ENCODE data around the gene DHRS2. TPM values are rescaled to one million over a fixed set of nuclear protein-coding genes. Genes with fewer than 3 reads are reported as not detected.

The DHRS2 gene
- polyA plus RNA-seq, 1 of the 3 experiments (the other 2 are of a cell fraction) = 1.2 TPM

- TF ChIP-seq USF2 (IDR thresholded peaks at IDR 0.05; ENCODE audit: borderline replicate concordance, low read depth, low read length) = no peak
- TF ChIP-seq ELF1 (IDR thresholded peaks at IDR 0.05) = no peak
- TF ChIP-seq REST (IDR thresholded peaks at IDR 0.05; ENCODE audit: low read depth, low read length) = no peak
- TF ChIP-seq MXI1 (IDR thresholded peaks at IDR 0.05; ENCODE audit: low read depth, low read length) = no peak
These were observed 18.1 kb downstream of the DHRS2 start (continued) for GRCh38 chr14:23654231-23654630.

GRCh38 chr14:23657959-23658470, 21.9 kb downstream of the DHRS2 start:
- Histone ChIP-seq H3K27ac (ENCODE audit: low read depth in 2 of 2, low read length in 1 of 2) (no peak overlapping the region), H3K9me3 (no peaks in the 10 kb centered on the region), H3F3A (replicated peaks; ENCODE audit: insufficient read depth) (no peaks in the 10 kb centered on the region), H4K20me1 (ENCODE audit: insufficient read depth) (no peaks in the 10 kb centered on the region), H3K4me2 (no peak overlapping the region), H3K27me3 (ENCODE audit: insufficient read depth) (no peaks in the 10 kb centered on the region; the same call in 1 of the 2 replicates), H3K4me1 (ENCODE audit: control insufficient read depth in 1 of 2, insufficient read depth in 2 of 2, low read depth in 1 of 2, low read length in 1 of 2) (no peaks in the 10 kb centered on the region; a peak in 1 of 4 replicates), H3K79me2 (ENCODE audit: insufficient read depth) (no peaks in the 10 kb centered on the region), H3K9ac (no peak overlapping the region), H3K9me2 (no peaks in the 10 kb centered on the region), H3K36me3 (replicated peaks in 1 of 2; ENCODE audit: control insufficient read depth in 1 of 2, insufficient read depth in 2 of 2, low read length in 1 of 2) (no peaks in the 10 kb centered on the region), H3K4me3 (ENCODE audit: low read depth in 2 of 2, low read length in 1 of 2) (no peak overlapping the region), H2AFZ (ENCODE audit: low read depth) (no peak overlapping the region)
- 70% methylated on average over 4 of the region's 10 CpGs for WGBS (ENCODE audit: low lambda C conversion rate)
- POLR2A ChIA-PET = no interaction called here
- DNase-seq = no peak
- CTCF ChIA-PET = interaction anchor here (0.6 to 4.6 kb wide), 4 partner anchors 24 to 253 kb away, joined by 3 to 21 read pairs (median 3); no protein-coding TSS in a partner anchor
- no peak for TF ChIP-seq MAX (IDR thresholded peaks at IDR 0.05; ENCODE audit: low read depth)
- no peak for TF ChIP-seq NFIC (IDR thresholded peaks at IDR 0.05; ENCODE audit: borderline replicate concordance)
- TF ChIP-seq FOSL2 (IDR thresholded peaks at IDR 0.05; ENCODE audit: borderline replicate concordance, low read depth) = no peak
- TF ChIP-seq RCOR1 (IDR thresholded peaks at IDR 0.05; ENCODE audit: low read length) = no peak
- TF ChIP-seq ZBTB33 (IDR thresholded peaks at IDR 0.05; ENCODE audit: borderline replicate concordance, low read depth) = no peak
- TF ChIP-seq GABPA (IDR thresholded peaks at IDR 0.05; ENCODE audit: low read depth) = no peak
- no peak for TF ChIP-seq TCF12 (IDR thresholded peaks at IDR 0.05)
- no peak for TF ChIP-seq EP300 (IDR thresholded peaks at IDR 0.05; ENCODE audit: borderline replicate concordance in 1 of 2, low read depth in 1 of 2, low read length in 1 of 2)
- TF ChIP-seq EZH2phosphoT487 (IDR thresholded peaks at IDR 0.05; ENCODE audit: borderline replicate concordance, low read depth) = no peak
- TF ChIP-seq CTCF (IDR thresholded peaks at IDR 0.05) = no peak
- no peak for TF ChIP-seq PBX3 (IDR thresholded peaks at IDR 0.05)
- no peak for TF ChIP-seq USF1 (IDR thresholded peaks at IDR 0.05; ENCODE audit: borderline replicate concordance, low read depth)
- TF ChIP-seq FOXJ3 (CRISPR knock-in tag; IDR thresholded peaks at IDR 0.05) = no peak
- no peak for TF ChIP-seq YY1 (IDR thresholded peaks at IDR 0.05; ENCODE audit: low read depth)
- no peak for TF ChIP-seq RAD21 (IDR thresholded peaks at IDR 0.05; ENCODE audit: low read length)

All from SK-N-SH (cell line).